HG03520 (cell line): ENCODE data around the gene DNAJC8.
A peak's percentile ranks its signal among the peaks of the same experiment; 100 is the strongest.

Experiments used
- ATAC-seq: cut with Tn5 transposase; IDR thresholded peaks from one replicate; pipeline ENCODE4 v1.9.1; 2021; ENCODE audit warnings: mild to moderate bottlenecking, moderate library complexity; ENCODE audit not compliant: unreplicated experiment

Gene DNAJC8, protein sequence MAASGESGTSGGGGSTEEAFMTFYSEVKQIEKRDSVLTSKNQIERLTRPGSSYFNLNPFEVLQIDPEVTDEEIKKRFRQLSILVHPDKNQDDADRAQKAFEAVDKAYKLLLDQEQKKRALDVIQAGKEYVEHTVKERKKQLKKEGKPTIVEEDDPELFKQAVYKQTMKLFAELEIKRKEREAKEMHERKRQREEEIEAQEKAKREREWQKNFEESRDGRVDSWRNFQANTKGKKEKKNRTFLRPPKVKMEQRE

GRCh38 chr1:28232558-28233263, at the start of gene DNAJC8:
Gene DNAJC8 (minus strand): TSS chr1:28233029. CDS start chr1:28232998, 31 bp downstream.
- peak; percentile 56 for ATAC-seq

- no peak for ATAC-seq
Measured at GRCh38 chr1:28281608-28282425, 49.0 kb upstream of the DNAJC8 start.

DNA sequence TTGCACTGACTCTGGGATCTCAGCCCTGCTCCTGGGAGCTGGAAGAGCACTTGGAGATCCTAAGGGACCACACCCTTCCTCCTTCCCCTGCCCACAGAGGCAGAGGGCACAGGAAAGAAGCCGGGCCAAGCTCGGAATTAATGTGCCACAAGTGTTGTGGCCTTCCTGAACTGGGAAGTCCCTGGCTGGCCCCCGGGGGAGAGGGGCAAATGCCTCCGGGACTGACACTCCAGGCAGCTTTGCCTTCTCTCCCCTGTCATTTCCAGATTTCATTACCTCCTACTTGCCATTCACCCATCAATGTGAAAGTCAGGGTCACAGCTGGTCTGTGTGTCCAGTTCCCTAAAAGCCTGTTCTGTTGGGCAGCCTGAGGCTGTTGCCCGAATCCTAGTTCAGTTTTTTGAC, 48.1 kb upstream of the DNAJC8 start:
- ATAC-seq: no peak

GRCh38 chr1:28280501-28280900, 47.7 kb upstream of the DNAJC8 start:
- no peak for ATAC-seq

- ATAC-seq: no peak
Measured at GRCh38 chr1:28279721-28280120, 46.9 kb upstream of the DNAJC8 start.

DNA sequence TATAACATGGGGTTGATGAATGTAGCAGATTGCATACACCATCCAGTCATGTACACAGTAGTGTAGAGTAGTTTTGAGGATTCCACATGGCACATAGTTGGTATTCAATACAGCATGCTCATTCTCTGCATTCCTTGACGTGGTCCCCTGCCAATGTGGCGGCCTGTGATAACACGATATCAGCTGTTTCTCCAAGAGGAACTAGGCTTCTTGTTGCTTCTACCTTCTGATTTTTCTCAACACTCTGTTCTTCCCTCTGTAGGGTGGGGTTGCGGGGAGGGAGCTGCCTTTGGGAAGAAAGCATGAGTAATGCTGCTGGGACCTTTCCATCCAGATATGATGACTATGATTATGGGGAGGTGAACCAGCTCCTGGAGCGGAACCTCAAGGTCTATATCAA, 45.9 kb upstream of the DNAJC8 start:
- ATAC-seq: no peak

DNA sequence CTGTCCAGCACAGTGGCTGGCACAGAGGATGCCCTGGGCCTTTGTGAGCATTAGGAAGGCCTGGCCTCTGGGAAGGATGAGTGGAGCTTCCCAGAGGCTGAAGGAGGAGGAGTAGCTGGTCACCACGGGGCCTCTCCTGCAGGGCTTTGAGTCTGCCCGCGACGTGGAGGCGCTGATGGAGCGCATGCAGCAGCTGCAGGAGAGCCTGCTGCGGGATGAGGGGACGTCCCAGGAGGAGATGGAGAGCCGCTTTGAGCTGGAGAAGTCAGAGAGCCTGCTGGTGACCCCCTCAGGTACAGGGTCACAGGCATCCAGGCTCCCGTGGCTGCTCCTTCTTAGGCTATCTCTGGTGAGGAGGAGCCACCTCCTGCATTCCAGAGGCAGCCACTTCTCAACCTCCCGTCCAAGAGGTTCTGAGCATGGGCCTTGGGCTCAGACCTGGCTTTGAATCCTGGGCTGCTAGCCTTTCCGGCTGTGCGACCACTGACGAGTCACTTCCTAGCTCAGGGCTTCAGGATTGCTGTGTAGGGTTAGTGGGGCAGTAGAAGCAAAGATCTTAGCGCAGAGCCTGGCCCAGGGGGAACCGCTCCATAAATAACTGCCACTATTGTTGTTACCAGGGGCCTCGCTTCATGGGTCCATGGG, 40.5 kb upstream of the DNAJC8 start:
- ATAC-seq: no peak

- no peak for ATAC-seq
Measured at GRCh38 chr1:28272215-28272852, 39.5 kb upstream of the DNAJC8 start.

- no peak for ATAC-seq
Measured at GRCh38 chr1:28269529-28269928, 36.7 kb upstream of the DNAJC8 start.

GRCh38 chr1:28267633-28268032, 34.8 kb upstream of the DNAJC8 start:
- no peak for ATAC-seq

DNA sequence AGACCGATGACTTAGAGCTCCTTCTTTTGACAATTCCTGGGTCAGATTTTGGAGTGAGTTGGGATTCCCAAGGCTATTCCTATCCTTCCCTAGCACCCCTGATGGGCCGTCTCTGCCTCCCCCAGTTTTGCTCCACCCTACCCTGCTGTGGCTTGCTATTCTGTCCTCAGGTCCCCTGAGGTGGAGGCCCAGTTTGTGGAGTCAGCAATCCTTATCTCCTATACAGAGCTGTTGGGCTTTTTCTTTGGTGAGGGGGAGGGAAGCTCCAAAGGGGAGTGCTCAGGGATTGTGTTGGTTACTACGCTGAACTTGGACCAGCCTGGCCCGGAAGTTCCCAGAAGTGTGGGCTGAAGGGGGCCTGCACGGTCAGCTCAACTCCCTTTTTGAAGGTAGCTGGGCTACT, 34.1 kb upstream of the DNAJC8 start:
- no peak for ATAC-seq

DNA sequence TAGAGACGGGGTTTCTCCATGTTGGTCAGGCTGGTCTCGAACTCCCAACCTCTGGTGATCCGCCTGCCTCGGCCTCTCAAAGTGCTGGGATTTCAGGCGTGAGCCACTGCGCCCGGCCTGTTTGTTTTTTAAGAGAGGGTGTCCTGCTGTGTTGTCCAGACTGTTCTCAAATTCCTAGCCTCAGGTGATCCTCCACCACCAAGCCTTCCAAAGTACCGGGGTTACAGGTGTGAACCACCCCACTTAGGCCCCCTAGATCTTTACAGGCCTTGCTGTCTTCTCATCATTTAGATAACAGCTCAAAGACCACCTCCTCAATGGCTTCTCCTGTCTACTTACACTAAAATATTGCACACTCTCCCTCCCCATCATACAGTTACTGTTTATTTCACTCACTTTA, 32.7 kb upstream of the DNAJC8 start:
- ATAC-seq: no peak

DNA sequence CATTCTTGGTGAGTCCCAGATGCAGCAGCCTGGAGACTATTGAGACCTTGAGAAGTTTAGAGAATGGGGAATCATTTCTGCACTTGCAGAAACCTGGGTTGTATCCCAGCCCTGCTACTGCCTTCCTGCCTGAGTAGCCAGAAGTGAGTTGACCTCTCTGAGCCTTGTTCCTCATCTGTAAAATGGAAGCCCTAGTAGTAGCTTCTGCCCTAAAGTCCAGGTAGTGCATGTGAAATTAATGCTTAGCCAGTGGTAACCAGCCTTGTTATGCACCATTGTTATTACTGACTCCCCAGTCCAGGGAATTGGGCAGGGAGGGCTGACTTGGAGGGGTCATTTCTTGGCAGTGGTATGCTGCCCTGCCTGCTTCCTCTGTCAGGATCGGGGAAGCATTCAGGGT, 32.1 kb upstream of the DNAJC8 start:
- no peak for ATAC-seq

- ATAC-seq: no peak
Measured at GRCh38 chr1:28260803-28261174, 28.0 kb upstream of the DNAJC8 start.

GRCh38 chr1:28259934-28260802, 27.3 kb upstream of the DNAJC8 start:
- peak; percentile 5 for ATAC-seq

DNA sequence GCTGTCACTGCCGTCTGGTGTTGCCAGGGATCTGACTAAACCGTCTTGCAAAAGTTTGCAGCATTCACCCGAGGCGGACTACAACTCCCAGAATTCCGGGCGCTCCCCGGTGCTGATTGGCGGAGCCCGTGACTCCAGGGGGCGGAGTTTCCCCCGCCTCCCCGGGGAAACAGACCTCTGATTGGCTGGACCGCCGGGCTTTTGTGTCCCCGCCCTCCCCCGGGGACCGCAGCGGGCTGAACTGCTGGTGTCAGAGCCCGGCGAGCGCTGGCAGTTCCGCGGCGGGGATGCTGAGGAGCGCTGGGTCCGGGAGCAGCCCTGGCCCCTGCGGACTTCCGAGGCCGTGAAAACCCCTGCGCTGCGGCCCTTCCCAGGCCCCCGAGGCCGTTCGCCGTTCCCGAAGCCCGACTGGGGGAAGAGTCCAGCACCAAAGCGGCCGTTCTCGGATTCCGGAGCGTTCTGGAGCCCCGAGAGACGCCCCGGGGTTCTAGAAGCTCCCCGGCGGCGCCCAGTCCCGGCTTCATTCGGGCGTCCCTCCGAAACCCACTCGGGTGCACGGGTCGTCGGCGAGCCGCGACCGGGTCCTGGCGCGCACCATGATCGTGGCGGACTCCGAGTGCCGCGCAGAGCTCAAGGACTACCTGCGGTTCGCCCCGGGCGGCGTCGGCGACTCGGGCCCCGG, 26.6 kb upstream of the DNAJC8 start, which contains the start of gene SESN2:
SESN2 (plus strand) TSS at position 267 of the 682 bp plus-strand sequence; CDS start at position 597, 330 bp downstream.
- ATAC-seq: peak; percentile 89

- ATAC-seq: no peak
Measured at GRCh38 chr1:28258628-28259251, 25.9 kb upstream of the DNAJC8 start.

DNA sequence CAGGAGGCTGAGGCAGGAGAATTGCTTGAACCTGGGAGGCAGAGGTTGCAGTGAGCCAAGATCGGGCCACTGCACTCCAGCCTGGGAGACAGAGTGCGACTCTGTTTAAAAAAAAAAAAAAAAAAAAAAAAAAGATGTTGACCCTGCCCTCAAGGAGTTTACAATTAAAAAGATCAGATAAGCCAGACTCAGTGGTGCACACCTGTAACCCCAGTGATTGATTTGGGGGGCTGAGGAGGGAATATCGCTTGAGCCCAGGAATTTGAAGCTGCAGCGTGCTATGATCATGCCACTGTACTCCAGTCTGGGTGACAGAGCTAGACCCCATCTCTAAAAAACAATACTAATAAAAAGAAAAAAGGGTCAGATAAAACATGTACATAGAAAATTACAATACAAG, 24.9 kb upstream of the DNAJC8 start:
- ATAC-seq: no peak
